ENCODE measurements around the gene WNT7B.

The WNT7B gene

GRCh38 chr22:46022881-46023512 lies 46.0 kb upstream of the WNT7B start:
- no peaks in the 10 kb centered on the region for H3K36me3 ChIP-seq (replicated peaks)
- no peak for DNase-seq
- H3K4me3 ChIP-seq (ENCODE audit: low read depth, low read length) = no peak overlapping the region
- in situ Hi-C loops (cut with HindIII; ENCODE audit: low pct_ligation_motif_present, low sequenced_read_pairs) = no loop called here
- H3K27me3 ChIP-seq (replicated peaks) = peaks cover 3% of the 10 kb centered on the region
- no peak for TF ChIP-seq CTCF (IDR thresholded peaks at IDR 0.05; ENCODE audit: low read depth, low read length, missing control alignments)
- no peak overlapping the region for H3K27ac ChIP-seq

GRCh38 chr22:46021577-46021976 lies 44.6 kb upstream of the WNT7B start:
- Histone ChIP-seq H3K27me3 (replicated peaks) (peaks cover 2% of the 10 kb centered on the region), H3K4me3 (ENCODE audit: low read depth, low read length) (no peak overlapping the region), H3K27ac (no peak overlapping the region), H3K36me3 (replicated peaks) (no peaks in the 10 kb centered on the region)
- TF ChIP-seq CTCF (IDR thresholded peaks at IDR 0.05; ENCODE audit: low read depth, low read length, missing control alignments) = no peak
- DNase-seq = no peak
- in situ Hi-C loops (cut with HindIII; ENCODE audit: low pct_ligation_motif_present, low sequenced_read_pairs) = no loop called here

GRCh38 chr22:46019351-46019750 lies 42.4 kb upstream of the WNT7B start:
- in situ Hi-C loops (cut with HindIII; ENCODE audit: low pct_ligation_motif_present, low sequenced_read_pairs) = no loop called here
- H3K4me3 ChIP-seq (ENCODE audit: low read depth, low read length) = no peak overlapping the region
- DNase-seq = no peak
- H3K36me3 ChIP-seq (replicated peaks) = no peaks in the 10 kb centered on the region
- H3K27me3 ChIP-seq (replicated peaks) = no peaks in the 10 kb centered on the region
- H3K27ac ChIP-seq = no peak overlapping the region
- TF ChIP-seq CTCF (IDR thresholded peaks at IDR 0.05; ENCODE audit: low read depth, low read length, missing control alignments) = no peak

GRCh38 chr22:46018859-46019258 lies 41.9 kb upstream of the WNT7B start:
- no peak for TF ChIP-seq CTCF (IDR thresholded peaks at IDR 0.05; ENCODE audit: low read depth, low read length, missing control alignments)
- Histone ChIP-seq H3K36me3 (replicated peaks) (no peaks in the 10 kb centered on the region), H3K27ac (no peak overlapping the region), H3K4me3 (ENCODE audit: low read depth, low read length) (no peak overlapping the region), H3K27me3 (replicated peaks) (no peaks in the 10 kb centered on the region)
- DNase-seq = no peak
- in situ Hi-C loops (cut with HindIII; ENCODE audit: low pct_ligation_motif_present, low sequenced_read_pairs) = no loop called here

- Histone ChIP-seq H3K4me3 (ENCODE audit: low read depth, low read length) (no peak overlapping the region), H3K36me3 (replicated peaks) (no peaks in the 10 kb centered on the region), H3K27ac (no peak overlapping the region), H3K27me3 (replicated peaks) (no peaks in the 10 kb centered on the region)
- in situ Hi-C loops (cut with HindIII; ENCODE audit: low pct_ligation_motif_present, low sequenced_read_pairs) = no loop called here
- no peak for DNase-seq
- no peak for TF ChIP-seq CTCF (IDR thresholded peaks at IDR 0.05; ENCODE audit: low read depth, low read length, missing control alignments)
Observed at GRCh38 chr22:46017166-46017565, 40.2 kb upstream of the WNT7B start.

All from brain microvascular endothelial cell (primary cell).